NCI-H1048 (cell line): ENCODE measurements around the gene COL2A1.
"Not testable (repeated sequence)": the region's sequence is repeated elsewhere in the genome, so short reads cannot be mapped to it uniquely, and the experiment has no call there.

Experiments used
- DNase-seq: peaks from one replicate; lab custom pipeline; 2025; lab: John Stamatoyannopoulos, UW

The COL2A1 gene

DNA sequence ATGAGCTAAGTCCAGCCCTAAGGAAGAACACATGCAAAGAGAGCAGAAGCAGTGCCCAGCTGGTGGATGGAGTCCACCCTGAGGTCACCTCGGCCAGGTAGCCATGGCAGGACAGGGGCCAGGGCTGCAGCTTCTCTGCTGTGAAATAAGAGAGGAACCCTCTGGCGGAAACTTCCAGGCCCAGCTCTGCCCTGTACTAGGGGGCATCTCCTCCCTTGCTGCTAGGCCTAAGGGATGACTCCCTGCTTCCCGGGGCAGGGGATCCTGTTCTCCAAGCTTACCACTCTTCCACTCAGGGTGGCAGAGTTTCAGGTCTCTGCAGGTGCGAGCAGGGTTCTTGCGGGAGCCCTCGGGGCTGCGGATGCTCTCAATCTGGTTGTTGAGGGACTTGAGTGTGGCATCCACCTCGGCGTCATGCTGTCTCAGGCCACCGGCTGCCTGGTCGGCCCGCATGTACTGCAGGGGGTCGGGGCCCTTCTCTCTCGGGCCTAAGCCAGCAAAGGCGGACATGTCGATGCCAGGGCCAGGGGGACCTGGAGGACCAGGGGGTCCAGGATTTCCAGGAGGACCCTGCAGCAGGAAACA, 29.1 kb downstream of the COL2A1 start:
- no peak for DNase-seq

DNA sequence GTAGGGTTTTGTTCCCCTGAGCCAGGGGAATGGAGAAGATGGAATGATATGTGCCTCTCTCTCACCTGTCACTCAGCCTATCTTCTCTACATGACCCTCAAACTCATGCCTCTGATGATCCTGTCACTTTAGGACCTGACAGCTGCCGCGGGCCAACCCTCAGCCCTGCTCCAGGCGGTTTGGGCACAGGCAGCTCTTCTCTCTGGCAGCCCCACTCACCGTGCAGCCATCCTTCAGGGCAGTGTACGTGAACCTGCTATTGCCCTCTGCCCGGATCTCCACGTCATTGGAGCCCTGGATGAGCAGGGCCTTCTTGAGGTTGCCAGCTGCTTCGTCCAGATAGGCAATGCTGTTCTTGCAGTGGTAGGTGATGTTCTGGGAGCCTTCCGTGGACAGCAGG, 30.4 kb downstream of the COL2A1 start:
- DNase-seq: no peak

DNA sequence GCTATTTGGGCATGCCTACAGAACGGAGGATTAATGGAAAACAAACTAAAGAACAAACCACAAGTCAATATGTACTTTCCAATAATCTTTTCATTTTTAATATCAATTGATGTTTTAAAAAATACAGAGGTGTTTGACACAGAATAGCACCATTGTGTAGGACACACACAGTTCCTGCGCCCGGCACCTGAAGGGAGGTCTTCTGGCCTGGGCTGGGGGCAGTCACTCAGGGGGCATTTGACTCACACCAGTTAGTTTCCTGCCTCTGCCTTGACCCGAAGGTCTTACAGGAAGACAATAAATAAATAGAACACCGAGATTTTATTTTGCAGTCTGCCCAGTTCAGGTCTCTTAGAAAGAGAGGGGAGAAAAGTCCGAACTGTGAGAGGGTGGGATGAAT, 31.4 kb downstream of the COL2A1 start:
- no peak for DNase-seq

DNA sequence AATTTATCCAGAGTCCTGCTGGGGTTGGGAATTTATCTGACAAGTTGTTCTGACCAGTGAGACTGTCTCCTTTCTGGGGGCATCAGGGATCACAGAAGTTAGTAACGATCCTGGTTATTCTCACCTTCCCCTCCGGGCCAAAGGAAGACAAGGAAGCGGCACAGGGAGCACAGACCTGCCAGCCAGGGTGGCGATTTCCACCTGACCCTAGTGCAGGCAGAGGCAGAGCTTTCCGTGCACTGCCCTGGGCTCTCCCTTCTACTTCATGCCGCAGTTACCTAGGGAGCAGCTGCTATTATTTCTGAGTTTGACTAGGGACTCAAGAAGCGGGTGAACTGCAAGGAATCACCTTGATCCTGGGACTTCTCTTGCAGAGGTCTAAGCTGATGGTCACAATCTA, 33.4 kb downstream of the COL2A1 start:
- no peak for DNase-seq

DNA sequence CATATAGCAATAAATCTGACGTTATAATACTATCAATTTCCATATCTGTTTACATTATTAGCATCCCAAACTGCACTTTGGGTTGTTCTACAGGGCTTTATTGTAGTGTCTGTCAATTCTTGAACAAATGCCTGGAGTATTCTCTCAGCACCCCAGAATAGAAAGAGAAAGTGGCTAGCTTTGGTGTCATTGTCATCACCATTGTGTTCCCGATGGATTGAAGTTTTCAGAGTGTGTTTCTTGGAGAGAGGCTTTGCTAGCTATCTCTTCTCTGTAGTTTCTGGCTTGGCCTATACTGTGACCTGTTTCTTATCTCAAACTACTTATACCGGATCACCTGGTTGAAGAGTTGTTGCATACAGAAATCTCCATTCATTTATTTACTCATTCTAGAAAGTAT, 34.4 kb downstream of the COL2A1 start:
- no peak for DNase-seq

DNA sequence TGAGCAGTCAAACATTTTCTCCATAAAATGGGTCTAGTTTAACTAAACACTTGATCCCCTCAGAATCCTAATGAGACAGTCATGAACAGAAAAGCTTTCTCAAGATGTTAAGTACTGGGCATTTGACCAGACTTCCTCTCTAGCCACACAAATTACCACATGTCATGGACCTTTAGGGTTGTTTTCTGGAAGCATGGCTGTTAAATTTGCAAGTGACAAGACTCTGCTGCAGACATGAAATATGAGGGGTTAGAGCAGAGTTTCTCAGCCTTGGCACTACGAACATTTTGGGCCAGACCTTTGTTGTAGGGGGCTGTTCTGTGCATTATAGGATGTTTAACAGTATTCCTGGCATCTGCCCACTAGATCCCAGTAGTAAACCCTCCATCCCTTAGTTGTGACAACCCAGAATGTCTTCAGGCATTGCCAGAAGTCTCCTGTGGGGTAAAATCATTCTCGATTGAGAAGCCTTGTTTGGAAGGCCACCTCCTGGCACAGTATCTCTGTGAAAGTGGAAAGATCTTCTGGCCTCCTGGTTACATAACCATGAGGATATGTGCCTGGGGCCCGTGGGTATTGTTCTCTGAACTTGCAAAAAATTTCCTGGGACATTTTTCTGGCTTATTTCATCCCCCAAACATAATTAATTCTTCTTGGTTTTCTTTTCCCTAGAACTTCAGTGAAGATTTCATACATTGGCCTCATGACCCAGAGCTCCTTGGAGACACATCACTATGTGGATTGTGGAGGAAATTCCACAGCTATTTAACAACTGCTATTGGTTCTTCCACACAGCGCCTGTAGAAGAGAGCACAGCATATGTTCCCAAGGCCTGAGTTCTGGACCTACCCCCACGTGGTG, 36.6 kb downstream of the COL2A1 start:
- DNase-seq: no peak

DNA sequence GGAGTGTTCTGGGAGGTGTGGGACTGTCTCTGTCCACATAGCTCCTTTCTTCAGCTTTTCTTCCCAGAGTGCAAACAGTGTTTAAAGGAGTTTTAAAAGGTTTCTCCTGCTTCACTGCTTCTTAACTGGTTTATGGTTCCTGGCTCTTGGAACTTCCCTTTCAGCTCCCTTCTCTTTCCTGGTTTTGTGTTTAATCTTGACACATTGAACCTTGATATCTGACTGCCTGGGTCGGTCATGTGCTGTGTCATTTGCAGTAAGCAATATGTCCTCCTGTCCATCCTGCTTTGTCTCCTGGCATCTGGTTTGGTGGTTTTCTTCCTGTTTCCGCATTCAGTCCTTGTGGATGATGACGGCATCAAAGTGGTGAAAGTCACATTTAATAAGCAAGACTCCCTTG, 38.7 kb downstream of the COL2A1 start:
- DNase-seq: no peak

DNA sequence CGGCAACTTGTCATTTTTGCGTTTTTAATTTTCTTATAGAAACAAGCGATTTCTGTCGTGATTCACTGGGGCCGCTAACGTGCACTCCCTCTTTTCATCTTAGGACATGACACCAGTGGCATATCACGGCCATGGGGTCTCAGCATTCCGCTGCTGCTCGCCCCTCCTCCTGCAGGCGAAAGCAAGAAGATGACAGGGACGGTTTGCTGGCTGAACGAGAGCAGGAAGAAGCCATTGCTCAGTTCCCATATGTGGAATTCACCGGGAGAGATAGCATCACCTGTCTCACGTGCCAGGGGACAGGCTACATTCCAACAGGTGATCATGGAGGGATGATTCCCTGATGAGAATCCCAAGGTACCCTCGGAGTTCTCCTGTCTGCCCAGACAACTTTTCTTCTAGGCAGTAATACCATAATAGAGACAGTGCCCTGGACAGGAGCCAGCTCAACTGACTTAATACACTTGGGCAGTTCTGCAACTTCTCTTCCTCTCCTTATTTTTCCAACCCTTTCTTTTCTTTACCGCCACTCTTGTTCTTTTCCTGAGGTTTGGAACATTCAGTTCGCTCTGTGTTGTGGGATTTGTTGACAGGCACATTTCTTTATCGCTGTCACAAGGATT, 40.1 kb downstream of the COL2A1 start:
- no peak for DNase-seq

DNA sequence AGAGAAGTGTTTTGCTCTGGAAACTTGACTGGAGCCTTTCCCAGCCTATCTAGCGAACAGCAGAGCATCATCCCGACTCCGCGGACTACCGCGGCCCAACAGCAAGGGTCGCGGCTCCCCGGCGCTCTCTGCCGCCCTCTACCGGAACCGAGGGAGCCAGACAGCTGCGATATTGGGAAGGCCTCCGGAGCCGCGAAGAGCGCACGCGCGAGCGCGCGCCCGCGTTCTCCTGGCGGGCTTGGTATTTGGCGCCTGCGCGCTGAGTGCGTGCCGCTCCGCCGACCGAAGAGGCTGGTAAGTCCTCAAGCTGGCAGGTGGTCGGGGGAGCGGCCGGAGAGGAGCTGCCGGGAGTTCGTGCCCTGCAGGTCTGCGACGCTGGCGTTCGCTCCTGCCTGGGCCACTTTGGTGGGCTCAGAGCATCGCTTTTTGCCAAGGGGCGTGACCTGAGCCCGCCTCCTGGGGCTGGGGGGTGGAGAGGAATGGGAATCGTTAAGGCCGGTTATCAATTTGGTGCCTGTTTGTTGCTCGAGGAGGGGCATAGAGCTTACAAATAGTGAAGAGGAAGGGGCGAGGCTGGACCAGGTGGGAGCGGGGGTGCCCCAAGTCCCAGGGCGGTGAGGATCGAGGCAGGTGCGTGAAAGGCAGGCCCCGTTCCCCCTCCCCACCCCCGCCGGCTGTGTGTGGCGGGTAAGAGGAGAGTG, 40.8 kb downstream of the COL2A1 start, which contains the start of gene TMEM106C:
TSS of gene TMEM106C (plus strand) at position 257 of the 701 bp plus-strand sequence. CDS start 641 bp downstream, outside the sequence.
- peak; percentile 73 for DNase-seq

DNA sequence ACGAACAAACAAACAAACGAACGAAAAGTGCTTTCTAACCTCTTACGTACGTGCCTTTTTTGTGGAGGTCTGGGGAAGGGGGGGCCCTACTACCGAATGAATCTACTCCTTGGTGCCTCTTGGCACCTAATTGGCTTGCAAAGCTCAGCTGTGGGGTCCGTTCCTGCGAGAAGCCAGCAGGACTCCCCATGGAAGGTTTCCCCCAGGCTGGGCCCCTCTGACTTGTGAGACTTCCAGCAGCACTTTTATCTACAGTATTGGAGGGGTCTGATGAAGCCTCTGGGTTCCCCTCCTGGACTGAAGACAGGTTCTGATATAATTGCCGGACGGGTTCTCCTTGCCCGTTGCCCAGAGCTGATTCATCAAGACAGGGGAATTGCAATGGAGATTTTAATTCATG, 42.1 kb downstream of the COL2A1 start:
- no peak for DNase-seq

DNA sequence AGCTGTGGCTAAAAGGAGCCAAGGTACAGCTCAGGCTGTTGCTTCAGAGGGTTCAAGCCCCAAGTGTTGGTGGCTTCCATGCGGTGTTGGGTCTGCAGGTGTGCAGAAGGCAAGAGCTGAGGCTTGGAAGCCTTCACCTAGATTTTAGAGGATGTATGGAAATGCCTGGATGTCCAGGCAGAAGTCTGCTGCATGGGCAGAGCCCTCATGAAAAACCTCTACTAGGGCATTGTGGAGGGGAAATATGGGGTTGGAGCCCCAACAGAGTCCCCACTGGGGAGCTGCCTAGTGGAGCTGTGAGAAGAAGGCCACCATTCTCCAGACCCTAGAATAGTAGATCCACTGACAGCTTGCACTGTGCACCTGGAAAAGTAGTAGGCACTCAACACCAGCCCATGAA, 46.6 kb downstream of the COL2A1 start:
- not testable (repeated sequence) for DNase-seq

DNA sequence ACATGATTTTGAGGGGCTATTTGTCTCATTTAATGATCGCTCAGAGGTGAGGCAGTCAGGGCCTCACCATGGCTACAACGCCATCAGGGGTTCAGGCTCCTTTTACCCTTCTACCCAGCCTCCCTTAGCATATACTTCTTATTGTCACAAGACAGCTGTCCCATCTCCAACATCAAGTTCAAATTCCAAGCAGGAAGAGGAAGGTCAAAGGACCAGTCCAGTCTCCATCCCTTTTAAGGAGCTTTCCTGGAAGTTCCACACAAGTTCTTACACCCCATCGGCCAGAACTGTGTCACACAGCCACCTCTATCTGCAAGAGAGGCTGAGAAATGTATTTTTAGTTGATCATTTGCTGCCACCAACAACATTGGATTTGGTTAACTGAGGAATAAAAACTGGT, 49.2 kb downstream of the COL2A1 start:
- no peak for DNase-seq

DNA sequence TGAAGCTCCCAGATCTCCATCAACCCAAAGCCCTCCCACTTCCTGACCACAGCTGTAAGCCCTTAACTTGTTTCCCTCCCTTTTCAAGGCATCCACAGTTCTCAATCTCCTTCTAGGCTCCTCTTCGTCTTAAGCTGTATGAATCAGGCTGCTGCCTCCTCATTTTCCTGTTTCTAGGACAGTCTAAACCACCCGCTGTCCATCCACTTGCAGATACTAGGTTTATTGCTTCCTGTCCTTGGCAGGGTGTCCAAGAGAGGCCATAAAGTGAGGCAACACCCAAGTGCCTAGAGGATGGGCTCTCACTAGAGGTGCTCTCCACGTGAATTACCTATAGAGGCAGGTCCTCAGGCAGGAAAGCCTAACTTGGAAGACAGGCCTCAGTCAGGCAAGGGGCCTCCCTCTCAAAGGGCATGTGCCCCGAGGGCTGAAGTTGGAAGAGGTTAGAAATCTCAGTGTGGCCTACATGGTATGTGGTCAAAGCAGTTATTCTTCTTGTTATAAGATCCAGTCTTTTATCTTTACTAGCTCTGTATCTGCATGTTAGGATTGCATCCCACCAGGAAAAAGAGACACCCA, 49.7 kb downstream of the COL2A1 start:
- no peak for DNase-seq

DNA sequence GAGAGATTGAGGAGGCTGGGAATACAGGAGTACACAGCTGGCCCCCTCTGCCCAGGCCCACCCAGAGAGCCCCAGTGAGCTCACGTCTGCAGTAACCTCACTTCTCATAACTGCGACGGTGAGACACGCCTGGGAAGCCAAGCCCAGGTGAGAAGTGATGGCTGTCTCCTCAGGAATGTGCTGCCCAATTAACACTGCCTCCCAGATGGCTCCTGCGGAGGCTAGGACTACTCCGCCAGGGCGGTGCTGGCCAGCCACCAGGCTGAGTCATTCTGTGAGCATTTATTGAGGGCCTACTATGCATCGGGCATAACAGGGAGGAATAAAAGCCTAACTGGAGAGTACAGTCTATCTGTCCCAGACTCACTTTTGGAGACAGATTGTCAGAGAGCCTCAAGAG, 50.2 kb downstream of the COL2A1 start:
- DNase-seq: no peak

DNA sequence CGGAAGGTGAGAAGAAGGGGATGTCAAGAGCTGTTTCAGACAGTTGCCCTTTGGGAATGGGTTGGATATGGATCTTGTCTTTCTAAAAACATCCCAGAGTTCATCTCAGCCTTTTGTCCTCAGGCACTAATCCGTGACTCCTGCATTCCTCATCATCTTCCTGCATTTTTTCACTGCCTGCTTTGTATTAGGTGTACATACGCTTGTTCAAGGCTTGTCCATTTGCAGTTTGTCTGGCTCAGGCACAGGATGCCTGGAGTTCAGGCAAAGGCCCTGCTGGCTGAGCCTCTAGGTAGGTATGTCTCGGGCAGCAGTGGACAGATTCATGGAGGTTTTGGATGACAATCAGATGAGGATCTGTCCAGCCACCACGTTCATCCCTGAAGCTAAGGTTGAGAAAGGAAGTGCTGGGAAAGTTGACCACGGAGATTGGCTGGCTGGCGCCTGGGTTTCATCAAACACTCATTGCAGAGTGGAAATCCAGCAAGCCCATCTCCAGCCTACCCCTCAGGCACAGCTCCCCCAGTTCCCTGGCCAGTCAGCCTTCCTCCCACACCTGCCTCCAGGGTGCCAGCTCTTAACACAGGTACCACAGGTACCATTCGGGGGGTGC, 53.3 kb downstream of the COL2A1 start:
- no peak for DNase-seq

DNA sequence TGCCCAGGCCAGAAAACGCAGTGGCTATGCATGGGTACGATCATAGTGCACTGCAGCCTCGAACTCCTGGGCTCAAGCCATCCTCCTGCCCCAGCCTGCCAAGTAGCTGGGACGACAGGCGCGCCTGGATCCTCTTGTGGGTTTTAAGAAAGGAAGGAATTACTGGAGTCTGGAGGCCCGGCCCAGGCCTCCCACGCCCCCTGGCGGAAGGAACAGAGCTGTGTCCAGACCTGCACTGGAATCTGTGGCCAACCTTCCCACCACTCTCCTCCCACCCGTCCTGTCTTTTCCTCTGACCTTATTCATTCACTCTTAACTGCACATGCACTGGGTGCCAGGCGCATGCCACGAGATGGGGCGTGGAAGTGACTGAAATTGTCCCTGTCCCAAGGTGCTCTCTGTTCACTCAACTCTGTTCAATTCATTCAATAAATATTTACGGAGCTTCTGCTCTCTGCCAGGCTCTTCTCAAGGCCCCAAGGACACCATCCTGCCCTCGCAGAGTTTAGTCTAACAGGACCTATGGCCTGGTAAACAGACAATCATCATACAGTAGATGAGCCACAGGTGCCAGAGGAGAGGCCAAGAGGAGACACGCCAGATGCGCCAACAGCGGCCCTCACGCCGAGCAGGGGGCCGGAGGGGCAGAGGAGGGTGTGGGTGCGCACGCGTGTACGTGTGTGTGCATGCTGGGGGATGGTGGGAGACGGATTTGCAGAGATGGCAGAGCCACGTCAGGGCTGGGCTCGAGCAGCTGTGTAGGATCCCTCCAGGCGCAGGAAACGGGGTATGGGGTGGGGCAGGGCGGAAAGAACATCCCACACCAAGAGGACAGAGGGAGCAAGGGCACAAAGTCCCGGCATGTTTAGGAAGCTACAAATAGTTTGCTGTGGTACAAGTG, 54.6 kb downstream of the COL2A1 start:
- peak; percentile 68 for DNase-seq

DNA sequence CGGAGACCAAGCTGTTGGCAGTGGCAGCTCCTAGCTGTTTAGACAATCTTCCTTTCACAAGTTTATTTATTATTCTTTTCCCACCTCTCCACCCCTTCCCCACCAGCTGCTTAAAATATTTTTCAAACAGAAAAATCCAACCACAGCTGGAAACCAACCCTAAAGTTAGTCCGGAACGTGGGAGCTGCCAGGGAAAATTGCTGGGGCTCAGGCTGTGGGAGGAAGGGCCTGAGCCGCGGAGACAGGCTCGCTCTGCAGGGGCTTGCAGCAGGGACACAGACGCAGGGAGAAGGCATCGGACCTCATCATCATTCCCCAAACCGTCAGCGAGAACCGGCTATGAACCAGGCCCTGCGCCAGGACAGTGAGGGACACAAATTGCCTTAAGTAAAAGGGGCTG, 56.9 kb downstream of the COL2A1 start:
- no peak for DNase-seq

DNA sequence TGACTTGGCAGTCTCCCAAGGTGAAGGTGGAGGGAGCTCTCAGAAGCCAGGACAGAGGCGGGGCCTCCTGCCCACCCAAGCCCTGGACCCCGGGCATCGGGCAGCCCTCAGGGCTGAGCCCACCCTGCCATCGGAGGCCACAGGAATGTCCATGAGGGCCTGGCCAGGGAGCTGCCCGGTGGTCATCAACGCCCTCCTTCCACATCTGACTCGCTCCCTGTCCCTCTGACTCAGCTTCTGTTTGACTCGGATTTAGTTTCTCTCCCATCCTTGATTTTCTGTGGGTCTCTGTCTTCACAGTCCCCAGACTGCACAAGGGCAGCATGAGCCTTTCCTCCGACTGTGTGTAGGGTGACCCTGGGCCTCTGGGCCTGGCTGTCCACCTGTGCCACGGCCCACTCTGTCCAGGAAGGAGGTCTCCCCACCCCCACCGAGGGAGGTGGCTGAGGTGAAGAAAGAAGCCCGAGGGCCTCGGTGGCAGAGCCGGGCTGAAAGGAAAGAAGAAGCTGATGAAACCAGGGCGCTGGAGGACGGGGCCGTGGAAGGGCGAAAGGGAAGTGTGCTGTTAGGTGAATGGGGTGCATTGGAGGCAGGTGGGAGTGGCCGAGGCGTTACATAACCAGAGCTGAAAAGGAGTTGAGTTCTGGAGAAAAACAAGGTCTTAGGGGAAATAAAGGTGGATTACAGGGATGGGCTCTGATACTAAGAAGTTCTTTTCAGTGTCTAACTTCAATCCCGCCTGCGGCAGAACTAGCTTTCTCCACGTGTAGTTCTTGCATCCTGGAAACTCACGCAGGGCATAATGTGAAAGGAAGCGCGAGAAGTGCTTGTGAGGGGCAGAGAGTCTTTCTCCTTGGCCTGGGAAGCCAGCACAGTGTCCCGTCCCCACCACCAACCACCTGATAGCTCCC, 57.6 kb downstream of the COL2A1 start:
- no peak for DNase-seq

DNA sequence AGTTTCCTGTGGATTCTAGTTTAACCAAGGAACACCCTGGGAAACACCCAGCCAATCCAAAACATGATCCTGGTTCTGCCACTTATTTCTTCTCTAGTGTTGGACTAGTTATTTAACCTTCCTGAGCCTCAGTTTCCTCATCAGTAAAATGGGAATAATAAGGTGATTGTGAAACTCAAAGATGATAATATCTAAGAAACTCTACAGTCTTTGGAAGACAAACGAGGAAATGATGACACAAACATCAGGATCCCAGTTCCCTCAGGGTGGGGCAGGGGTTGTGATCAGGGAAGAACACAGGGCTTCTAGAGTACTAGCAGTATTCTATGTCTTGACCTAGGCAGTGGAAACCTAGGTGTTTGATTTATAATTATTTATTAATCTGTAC, 58.9 kb downstream of the COL2A1 start:
- DNase-seq: no peak
